CD4-positive, alpha-beta T cell (primary cell): ENCODE measurements around the gene GRIN2A. TPM values are rescaled to one million over a fixed set of nuclear protein-coding genes. Genes with fewer than 3 reads are reported as not detected.

ENCODE experiments used
- ATAC-seq: fragments of 200-7000 bp; cut with Tn5 transposase; one replicate; pipeline ENCODE4 v1.10.0; 2022; ENCODE audit warnings: mild to moderate bottlenecking; ENCODE audit not compliant: poor library complexity
- CTCF ChIA-PET: fragments of 350-600 bp; sonication (Branson Sonifier 250); formaldehyde crosslinking; loops from one replicate; lab custom pipeline; 2021; ENCODE audit warnings: antibody characterized with exemption, inconsistent platforms; lab: Charles Lee
- POLR2A ChIA-PET: fragments of 350-600 bp; sonication (Branson Sonifier 250); formaldehyde crosslinking; loops from one replicate; lab custom pipeline; 2021; ENCODE audit warnings: antibody characterized with exemption, inconsistent platforms; lab: Charles Lee
- DNase-seq, 14 experiments: peaks; one replicate each; pipeline ENCODE4 v3.0.0-alpha.2; 2013 to 2020; ENCODE audit warnings: mixed read lengths in 2 of 14
- H3K27ac ChIP-seq, 2 donors: one replicate each; pipeline versions ENCODE4 v1.5.1 to v1.7.0; 2013; ENCODE audit warnings: low read length in 2 of 2, low read depth in 1 of 2, mild to moderate bottlenecking in 1 of 2
- H3K27me3 ChIP-seq, 2 experiments: 1 replicate in 1 of 2; 2 replicates in 1 of 2; pipeline versions ENCODE4 v1.6.1 to v1.7.0; 2013; ENCODE audit warnings: low read length in 2 of 2, control low read depth in 1 of 2, mild to moderate bottlenecking in 1 of 2, moderate library complexity in 1 of 2; ENCODE audit not compliant: insufficient read depth in 2 of 2, control insufficient read depth in 1 of 2
- H3K36me3 ChIP-seq: one replicate; pipeline ENCODE4 v1.6.1; 2013; ENCODE audit warnings: low read length, control low read depth; ENCODE audit not compliant: insufficient read depth
- H3K4me1 ChIP-seq: one replicate; pipeline ENCODE4 v1.6.1; 2013; ENCODE audit warnings: low read length, control low read depth; ENCODE audit not compliant: insufficient read depth
- H3K4me3 ChIP-seq: one replicate; pipeline ENCODE4 v1.5.1; 2013; ENCODE audit warnings: mild to moderate bottlenecking, low read length, moderate library complexity
- H3K9me3 ChIP-seq, 2 experiments: 1 replicate in 1 of 2; 2 replicates in 1 of 2; pipeline versions ENCODE4 v1.6.1 to v1.7.0; 2013; ENCODE audit warnings: low read length in 2 of 2, mild to moderate bottlenecking in 2 of 2, control low read depth in 1 of 2, moderate library complexity in 1 of 2; ENCODE audit not compliant: control insufficient read depth in 1 of 2, insufficient read depth in 1 of 2
- H3K27ac Mint-ChIP-seq: one replicate; pipeline ENCODE4 v1.8.0; 2020; ENCODE audit warnings: mixed read lengths
- H3K27me3 Mint-ChIP-seq: one replicate; pipeline ENCODE4 v1.8.0; 2021; ENCODE audit warnings: mixed read lengths
- H3K36me3 Mint-ChIP-seq: one replicate; pipeline ENCODE4 v1.8.0; 2021; ENCODE audit warnings: low read depth, mixed read lengths
- H3K4me1 Mint-ChIP-seq: one replicate; pipeline ENCODE4 v1.8.0; 2021; ENCODE audit warnings: low read depth, mixed read lengths
- H3K4me3 Mint-ChIP-seq: one replicate; pipeline ENCODE4 v1.8.0; 2020; ENCODE audit warnings: mild to moderate bottlenecking, mixed read lengths
- H3K9me3 Mint-ChIP-seq: one replicate; pipeline ENCODE4 v1.8.0; 2020; ENCODE audit warnings: mixed read lengths
- intact Hi-C, 2 experiments: fragments of 100-400 bp; cut with DNase I in 1 of 2; cut with micrococcal nuclease in 1 of 2; formaldehyde crosslinking; loops; one replicate each; pipeline versions ENCODE4 v1.15.1 to v1.9.0; 2023 to 2025; cut with DNase I, micrococcal nuclease
- total RNA-seq, 174 experiments: library from RNA in 2 of 174; stranded (reverse) in 2 of 174; gene quantifications; one replicate each; pipeline ENCODE4 v1.2.3 and lab custom pipeline; 2021 to 2026
- TF ChIP-seq, protein P1 (sequence below): fragments of 200-600 bp; IDR thresholded peaks from one replicate; pipeline ENCODE4 v1.8.0; 2022; ENCODE audit warnings: antibody characterized with exemption, mild to moderate bottlenecking

The GRIN2A gene
- total RNA-seq, 2 experiments from 2014 or later = not detected

DNA sequence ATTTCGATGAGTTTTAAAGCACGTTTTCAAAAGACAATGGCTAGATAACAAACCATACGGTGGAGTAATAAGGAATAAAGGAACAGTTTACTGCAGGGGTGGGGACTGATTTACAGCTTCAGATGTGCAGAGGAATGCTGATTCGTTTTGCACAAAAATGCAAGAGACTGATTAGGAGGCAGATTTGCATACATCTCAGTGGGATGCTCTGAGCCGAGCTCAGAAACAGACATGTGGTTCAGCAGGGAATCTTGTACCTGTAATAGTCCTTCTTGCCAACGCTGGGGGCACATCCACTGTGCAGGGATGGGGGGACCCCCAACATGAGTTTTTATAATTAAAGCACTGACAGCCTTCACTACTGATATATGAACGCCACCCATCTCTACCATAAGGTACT, 308.0 kb downstream of the GRIN2A start:
- Mint-ChIP-seq H3K27me3 (no peaks in the 10 kb centered on the region), H3K9me3 (peaks cover 3% of the 10 kb centered on the region), H3K27ac (no peak overlapping the region), H3K4me3 (no peak overlapping the region), H3K36me3 (no peaks in the 10 kb centered on the region), H3K4me1 (no peaks in the 10 kb centered on the region)
- ATAC-seq (no peak), DNase-seq (no peak)
- TF ChIP-seq, protein P1, sequence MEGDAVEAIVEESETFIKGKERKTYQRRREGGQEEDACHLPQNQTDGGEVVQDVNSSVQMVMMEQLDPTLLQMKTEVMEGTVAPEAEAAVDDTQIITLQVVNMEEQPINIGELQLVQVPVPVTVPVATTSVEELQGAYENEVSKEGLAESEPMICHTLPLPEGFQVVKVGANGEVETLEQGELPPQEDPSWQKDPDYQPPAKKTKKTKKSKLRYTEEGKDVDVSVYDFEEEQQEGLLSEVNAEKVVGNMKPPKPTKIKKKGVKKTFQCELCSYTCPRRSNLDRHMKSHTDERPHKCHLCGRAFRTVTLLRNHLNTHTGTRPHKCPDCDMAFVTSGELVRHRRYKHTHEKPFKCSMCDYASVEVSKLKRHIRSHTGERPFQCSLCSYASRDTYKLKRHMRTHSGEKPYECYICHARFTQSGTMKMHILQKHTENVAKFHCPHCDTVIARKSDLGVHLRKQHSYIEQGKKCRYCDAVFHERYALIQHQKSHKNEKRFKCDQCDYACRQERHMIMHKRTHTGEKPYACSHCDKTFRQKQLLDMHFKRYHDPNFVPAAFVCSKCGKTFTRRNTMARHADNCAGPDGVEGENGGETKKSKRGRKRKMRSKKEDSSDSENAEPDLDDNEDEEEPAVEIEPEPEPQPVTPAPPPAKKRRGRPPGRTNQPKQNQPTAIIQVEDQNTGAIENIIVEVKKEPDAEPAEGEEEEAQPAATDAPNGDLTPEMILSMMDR = no peak
- no peak overlapping the region for H3K27ac ChIP-seq
- no peaks in the 10 kb centered on the region for H3K27me3 ChIP-seq
- no peak overlapping the region for H3K4me3 ChIP-seq
- POLR2A ChIA-PET = no interaction called here
- no peaks in the 10 kb centered on the region for H3K9me3 ChIP-seq
- intact Hi-C loops = no loop called here
- no peaks in the 10 kb centered on the region for H3K4me1 ChIP-seq
- H3K36me3 ChIP-seq = no peaks in the 10 kb centered on the region
- CTCF ChIA-PET = no interaction called here

DNA sequence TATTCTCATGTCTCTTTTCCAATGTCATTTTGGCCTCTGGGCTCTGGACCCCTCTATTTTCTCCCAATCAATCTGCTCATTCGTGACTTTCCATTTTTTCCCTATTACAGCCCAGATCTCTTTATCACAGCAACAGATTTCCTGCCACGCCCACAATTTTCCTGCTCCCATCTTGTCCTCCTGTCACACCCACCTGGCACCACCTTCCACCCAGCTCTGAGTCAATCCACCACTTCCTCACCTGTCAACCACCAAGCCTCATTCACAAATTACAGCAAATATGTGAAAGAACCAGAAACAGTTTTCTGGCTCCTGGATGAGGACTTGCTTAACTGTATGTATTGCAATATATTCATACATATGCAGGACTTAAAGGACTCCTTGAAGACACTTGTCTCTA, 311.3 kb downstream of the GRIN2A start:
- intact Hi-C loops = no loop called here
- TF ChIP-seq, protein P1 = no peak
- no peak for DNase-seq
- ChIA-PET CTCF (no interaction called here), POLR2A (no interaction called here)
- H3K27me3 Mint-ChIP-seq = no peaks in the 10 kb centered on the region
- peaks cover 3% of the 10 kb centered on the region for H3K9me3 Mint-ChIP-seq
- H3K27ac Mint-ChIP-seq = no peak overlapping the region
- no peak overlapping the region for H3K4me3 Mint-ChIP-seq
- H3K4me3 ChIP-seq = no peak overlapping the region
- no peak overlapping the region for H3K27ac ChIP-seq
- H3K4me1 ChIP-seq = no peaks in the 10 kb centered on the region
- no peaks in the 10 kb centered on the region for H3K4me1 Mint-ChIP-seq
- H3K36me3 Mint-ChIP-seq = no peaks in the 10 kb centered on the region
- no peaks in the 10 kb centered on the region for H3K9me3 ChIP-seq
- no peaks in the 10 kb centered on the region for H3K27me3 ChIP-seq
- H3K36me3 ChIP-seq = no peaks in the 10 kb centered on the region
- ATAC-seq = no peak

DNA sequence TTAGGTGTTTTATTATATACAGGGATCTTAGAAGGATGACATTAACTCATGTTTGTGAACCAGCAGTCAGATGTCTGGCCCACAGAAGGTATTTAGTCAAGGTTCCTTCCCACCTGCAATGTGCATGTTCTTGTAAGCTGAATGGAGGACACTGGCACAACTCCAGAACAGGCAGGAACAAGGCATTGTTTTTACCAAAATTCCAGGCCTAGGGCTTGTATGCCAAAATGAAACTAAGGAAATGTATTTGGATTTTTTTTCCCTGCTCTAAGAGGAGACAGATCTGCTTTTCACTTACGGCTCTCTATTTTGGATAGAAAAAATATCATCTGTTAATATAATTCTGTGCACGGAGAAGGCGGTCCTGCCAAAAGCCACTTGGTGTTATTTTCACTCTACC, 312.5 kb downstream of the GRIN2A start:
- H3K9me3 Mint-ChIP-seq = peaks cover 3% of the 10 kb centered on the region
- no peak overlapping the region for H3K4me3 ChIP-seq
- intact Hi-C loops = no loop called here
- H3K27ac ChIP-seq = no peak overlapping the region
- ChIA-PET POLR2A (no interaction called here), CTCF (no interaction called here)
- H3K27ac Mint-ChIP-seq = no peak overlapping the region
- H3K36me3 ChIP-seq = no peaks in the 10 kb centered on the region
- DNase-seq (no peak), ATAC-seq (no peak)
- H3K4me1 ChIP-seq = no peaks in the 10 kb centered on the region
- TF ChIP-seq, protein P1 = no peak
- no peaks in the 10 kb centered on the region for H3K27me3 ChIP-seq
- no peaks in the 10 kb centered on the region for H3K27me3 Mint-ChIP-seq
- no peaks in the 10 kb centered on the region for H3K9me3 ChIP-seq
- no peak overlapping the region for H3K4me3 Mint-ChIP-seq
- H3K4me1 Mint-ChIP-seq = no peaks in the 10 kb centered on the region
- H3K36me3 Mint-ChIP-seq = no peaks in the 10 kb centered on the region
